HFFc6 (cell line): ENCODE results near the gene CMTR1. TPM values are rescaled to one million over a fixed set of nuclear protein-coding genes. Genes with fewer than 3 reads are reported as not detected.

Source experiments
- DNase-seq: peaks from one replicate; pipeline ENCODE4 v3.0.0-alpha.2; 2018
- H3K27ac Mint-ChIP-seq: 2 replicates; pipeline ENCODE4 v1.8.0; 2020; ENCODE audit warnings: mild to moderate bottlenecking, mixed read lengths
- H3K27me3 Mint-ChIP-seq: 2 replicates; pipeline ENCODE4 v1.8.0; 2021; ENCODE audit warnings: mild to moderate bottlenecking, moderate library complexity, mixed read lengths; ENCODE audit not compliant: insufficient read depth
- H3K36me3 Mint-ChIP-seq: 2 replicates; pipeline ENCODE4 v1.8.0; 2021; ENCODE audit warnings: low read depth, mixed read lengths
- H3K4me1 Mint-ChIP-seq: 2 replicates; pipeline ENCODE4 v1.8.0; 2020; ENCODE audit warnings: low read depth, mixed read lengths
- H3K4me3 Mint-ChIP-seq: 2 replicates; pipeline ENCODE4 v1.8.0; 2020; ENCODE audit warnings: mild to moderate bottlenecking, moderate library complexity, mixed read lengths
- H3K9me3 Mint-ChIP-seq: 2 replicates; pipeline ENCODE4 v1.8.0; 2020; ENCODE audit warnings: mild to moderate bottlenecking, mixed read lengths
- CTCF ChIP-seq: fragments of 200-600 bp; sonication (generic); IDR thresholded peaks from 2 replicates; pipeline ENCODE4 v1.5.0; 2021; ENCODE audit warnings: antibody characterized with exemption, mild to moderate bottlenecking
- total RNA-seq, 6 experiments: library from RNA; stranded (reverse); fragmentation: NEBNext Ultra II Directional; extraction: Animal tissue kit (Norgen Biotek cat#: 25700); gene quantifications; 2 replicates in 1 of 6; 3 replicates in 5 of 6; pipeline ENCODE4 v1.2.3, GENCODE V29; 2021

Gene CMTR1
- total RNA-seq, 6 experiments from 2014 or later: 36.1 to 42.2 (median 37.6) TPM

GRCh38 chr6:37407948-37408347 lies 25.1 kb upstream of the CMTR1 start:
- no peaks in the 10 kb centered on the region for H3K36me3 Mint-ChIP-seq
- H3K27me3 Mint-ChIP-seq: peaks cover 18% of the 10 kb centered on the region
- no peak overlapping the region for H3K4me3 Mint-ChIP-seq
- TF ChIP-seq CTCF: no peak
- no peak for DNase-seq
- no peak overlapping the region for H3K27ac Mint-ChIP-seq
- H3K9me3 Mint-ChIP-seq: no peaks in the 10 kb centered on the region
- H3K4me1 Mint-ChIP-seq: no peaks in the 10 kb centered on the region

GRCh38 chr6:37409501-37409900 lies 23.5 kb upstream of the CMTR1 start:
- Mint-ChIP-seq H3K27ac (no peak overlapping the region), H3K9me3 (no peaks in the 10 kb centered on the region), H3K36me3 (no peaks in the 10 kb centered on the region), H3K27me3 (peaks cover 19% of the 10 kb centered on the region), H3K4me3 (no peak overlapping the region), H3K4me1 (no peaks in the 10 kb centered on the region)
- no peak for DNase-seq
- no peak for TF ChIP-seq CTCF

- no peak for DNase-seq
- Mint-ChIP-seq H3K27ac (no peak overlapping the region), H3K9me3 (peaks cover 8% of the 10 kb centered on the region), H3K27me3 (peaks cover 19% of the 10 kb centered on the region), H3K4me3 (no peak overlapping the region), H3K36me3 (peaks cover 6% of the 10 kb centered on the region; the same call in 1 of the 2 replicates), H3K4me1 (no peaks in the 10 kb centered on the region)
- no peak for TF ChIP-seq CTCF
Observed at GRCh38 chr6:37417393-37417792, 15.6 kb upstream of the CMTR1 start.

- Mint-ChIP-seq H3K27ac (no peak overlapping the region), H3K9me3 (peaks cover 8% of the 10 kb centered on the region)
Observed at GRCh38 chr6:37418722-37419121, 14.3 kb upstream of the CMTR1 start.

GRCh38 chr6:37426058-37426944 lies 6.7 kb upstream of the CMTR1 start:
- Mint-ChIP-seq H3K27me3 (peaks cover 16% of the 10 kb centered on the region), H3K27ac (no peak overlapping the region), H3K4me1 (peaks cover 11% of the 10 kb centered on the region; the same call in 1 of the 2 replicates), H3K9me3 (no peaks in the 10 kb centered on the region), H3K36me3 (no peaks in the 10 kb centered on the region), H3K4me3 (no peak overlapping the region)
- DNase-seq: no peak
- no peak for TF ChIP-seq CTCF

More at GRCh38 chr6:37418722-37419121, 14.3 kb upstream of the CMTR1 start:
- Mint-ChIP-seq H3K4me3 (no peak overlapping the region), H3K27me3 (peaks cover 19% of the 10 kb centered on the region), H3K4me1 (0 out of 2 replicates have a peak, but pooled peaks cover 4% of the 10 kb centered on the region), H3K36me3 (peaks cover 6% of the 10 kb centered on the region; the same call in 1 of the 2 replicates)
- no peak for DNase-seq
- no peak for TF ChIP-seq CTCF
